T follicular helper cell (primary cell): ENCODE results near the gene CBX7.

Experiments used
- DNase-seq: peaks from one replicate; pipeline ENCODE4 v3.0.0-alpha.2; 2020; ENCODE audit warnings: low read depth

The CBX7 gene

GRCh38 chr22:39091126-39092081 lies 61.1 kb downstream of the CBX7 start:
- no peak for DNase-seq

- peak; percentile 73 for DNase-seq
These were observed 61.9 kb downstream of the CBX7 start for GRCh38 chr22:39090426-39091064.

- DNase-seq = no peak
These were observed 62.6 kb downstream of the CBX7 start for GRCh38 chr22:39089928-39090327.

- DNase-seq = no peak
These were observed 63.8 kb downstream of the CBX7 start for GRCh38 chr22:39088685-39089032.

DNA sequence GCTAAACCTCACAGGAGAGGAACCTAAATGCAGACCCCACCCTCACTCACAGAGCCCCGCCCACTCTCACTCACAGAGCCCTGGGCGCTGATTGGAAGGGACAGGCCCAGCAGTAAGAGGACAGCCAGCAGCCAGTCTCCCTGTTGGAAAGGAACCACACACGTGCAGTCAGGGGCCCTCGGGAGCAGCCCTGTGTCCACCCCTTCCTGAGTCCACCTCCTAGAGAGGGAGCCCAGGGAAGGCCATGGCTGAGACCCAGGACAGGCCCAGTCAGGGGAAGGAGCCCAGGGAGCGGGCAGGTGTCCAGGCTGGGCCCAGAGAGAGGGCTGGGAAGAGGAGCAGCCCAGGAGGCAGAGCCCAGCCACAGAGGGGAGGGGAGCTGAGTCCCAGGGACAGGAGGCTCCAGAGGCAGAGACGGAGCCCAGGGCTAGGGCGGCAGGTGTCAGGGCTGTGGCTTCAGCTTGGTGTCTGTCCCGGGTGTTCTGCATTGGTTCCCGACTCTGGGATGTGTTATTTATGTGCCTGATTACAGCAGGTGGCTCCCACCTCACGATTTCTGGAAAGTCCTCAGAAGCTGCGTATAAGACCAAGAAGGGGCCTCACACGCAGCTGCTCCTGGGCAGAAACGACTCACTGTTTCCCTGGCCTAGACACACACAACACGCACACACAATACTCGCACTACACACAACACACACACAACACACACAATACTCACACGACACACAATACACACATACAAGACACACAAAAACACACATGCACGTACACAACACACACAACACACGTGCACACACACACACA lies 64.4 kb downstream of the CBX7 start:
- no peak for DNase-seq

DNA sequence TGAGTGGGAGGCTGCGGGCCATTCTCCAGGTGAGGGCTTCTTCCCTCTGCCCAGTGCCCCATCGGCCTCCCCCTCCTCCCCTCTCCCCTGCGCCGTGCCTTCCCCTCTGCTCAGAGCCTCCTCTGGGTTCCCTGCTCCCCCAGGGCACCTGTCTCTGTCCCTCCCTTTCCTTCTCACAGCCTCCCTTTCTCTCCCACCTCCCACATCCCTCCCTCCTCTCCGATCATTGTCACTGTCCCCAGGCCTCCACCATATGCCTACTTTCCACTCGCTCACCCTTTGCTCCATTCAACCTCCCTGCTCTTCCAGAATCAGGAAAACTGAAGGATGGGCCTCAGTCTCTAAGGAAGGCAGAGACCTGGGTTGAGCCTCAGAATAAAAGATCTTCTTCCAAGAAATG lies 65.4 kb downstream of the CBX7 start:
- DNase-seq = no peak

GRCh38 chr22:39084666-39085065 lies 67.8 kb downstream of the CBX7 start:
- DNase-seq = no peak

GRCh38 chr22:39083212-39084165 lies 69.0 kb downstream of the CBX7 start:
- no peak for DNase-seq

DNA sequence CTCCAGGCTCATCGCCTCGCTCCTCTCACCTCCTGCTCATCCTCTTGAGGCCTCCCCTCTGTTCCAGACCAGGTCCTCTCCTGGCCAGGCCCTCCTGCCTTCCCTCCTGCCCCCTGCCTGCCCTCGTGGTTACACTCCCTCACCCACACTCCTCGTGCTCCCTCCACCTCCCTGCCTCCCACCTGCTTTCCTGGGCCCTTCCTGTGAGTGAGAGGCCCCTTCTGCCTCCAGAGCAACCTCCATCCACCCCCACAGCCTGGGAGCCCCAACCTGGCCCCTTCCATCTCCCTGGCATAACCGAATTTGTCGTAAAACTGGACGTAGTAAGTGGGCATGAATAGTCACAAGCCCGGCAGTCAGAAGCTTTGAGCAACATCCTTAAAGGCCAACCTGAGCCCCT lies 70.9 kb downstream of the CBX7 start:
- no peak for DNase-seq

GRCh38 chr22:39081016-39081415 lies 71.5 kb downstream of the CBX7 start:
- no peak for DNase-seq
